Measurements from ENCODE around the gene STAC. TPM values are rescaled to one million over a fixed set of nuclear protein-coding genes. Genes with fewer than 3 reads are reported as not detected.

The STAC gene
- total RNA-seq, 4 donors from 2014 or later = 0.45 to 5.1 (median 0.63) TPM

DNA sequence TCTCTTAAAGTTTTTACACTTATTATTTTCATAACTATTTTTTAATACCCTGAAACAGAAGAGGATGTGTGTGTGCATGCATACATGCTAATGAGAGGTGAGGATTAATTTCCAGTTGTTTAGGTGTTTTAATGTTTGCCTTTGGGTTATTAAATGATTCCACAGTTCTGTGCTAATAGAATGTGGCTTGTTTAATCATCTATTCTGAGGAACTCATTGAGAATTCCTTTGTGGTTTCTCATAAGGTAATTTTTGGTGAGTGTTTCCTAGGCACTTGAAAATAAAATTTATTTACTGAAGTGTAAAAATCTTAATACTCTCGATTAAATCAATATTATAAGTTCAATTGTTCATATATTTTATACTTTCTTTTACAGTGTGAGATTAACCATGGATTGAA, 38.0 kb downstream of the STAC start:
- Histone ChIP-seq H3K27me3 (no peaks in the 10 kb centered on the region), H3K4me3 (no peak overlapping the region), H3K36me3 (no peaks in the 10 kb centered on the region), H3K4me1 (no peaks in the 10 kb centered on the region), H3K9me3 (no peaks in the 10 kb centered on the region), H3K27ac (no peak overlapping the region)
- TF ChIP-seq POLR2AphosphoS5 (IDR thresholded peaks at IDR 0.05) (no peak), POLR2A (IDR thresholded peaks at IDR 0.05) (no peak), EP300 (IDR thresholded peaks at IDR 0.05) (no peak)
- TF ChIP-seq, protein P1, sequence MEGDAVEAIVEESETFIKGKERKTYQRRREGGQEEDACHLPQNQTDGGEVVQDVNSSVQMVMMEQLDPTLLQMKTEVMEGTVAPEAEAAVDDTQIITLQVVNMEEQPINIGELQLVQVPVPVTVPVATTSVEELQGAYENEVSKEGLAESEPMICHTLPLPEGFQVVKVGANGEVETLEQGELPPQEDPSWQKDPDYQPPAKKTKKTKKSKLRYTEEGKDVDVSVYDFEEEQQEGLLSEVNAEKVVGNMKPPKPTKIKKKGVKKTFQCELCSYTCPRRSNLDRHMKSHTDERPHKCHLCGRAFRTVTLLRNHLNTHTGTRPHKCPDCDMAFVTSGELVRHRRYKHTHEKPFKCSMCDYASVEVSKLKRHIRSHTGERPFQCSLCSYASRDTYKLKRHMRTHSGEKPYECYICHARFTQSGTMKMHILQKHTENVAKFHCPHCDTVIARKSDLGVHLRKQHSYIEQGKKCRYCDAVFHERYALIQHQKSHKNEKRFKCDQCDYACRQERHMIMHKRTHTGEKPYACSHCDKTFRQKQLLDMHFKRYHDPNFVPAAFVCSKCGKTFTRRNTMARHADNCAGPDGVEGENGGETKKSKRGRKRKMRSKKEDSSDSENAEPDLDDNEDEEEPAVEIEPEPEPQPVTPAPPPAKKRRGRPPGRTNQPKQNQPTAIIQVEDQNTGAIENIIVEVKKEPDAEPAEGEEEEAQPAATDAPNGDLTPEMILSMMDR (IDR thresholded peaks at IDR 0.05) = no peak
- no peak for DNase-seq (ENCODE audit: low spot score in 2 of 2)
- WGBS = 81% methylated on average over 1 of the region's 1 CpG

DNA sequence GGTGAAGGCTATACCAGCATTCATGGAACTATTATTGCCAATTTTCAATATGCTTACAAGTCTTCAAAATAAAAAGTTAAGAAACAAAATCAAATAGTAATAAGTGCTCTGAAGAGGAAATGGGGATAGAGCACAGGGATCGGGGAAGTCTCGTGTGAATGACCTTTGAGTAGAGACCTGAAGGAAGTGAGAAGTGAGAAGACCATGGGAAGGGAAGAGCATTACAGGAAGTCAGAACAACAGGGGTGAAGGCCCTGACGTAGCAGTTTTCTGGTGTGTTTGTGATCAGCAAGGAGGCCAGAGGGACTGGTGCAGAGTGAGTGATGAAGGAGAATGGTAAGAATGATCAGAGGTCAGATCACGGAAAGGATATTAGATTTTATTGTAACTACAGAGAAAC, 48.1 kb downstream of the STAC start:
- TF ChIP-seq POLR2AphosphoS5 (IDR thresholded peaks at IDR 0.05) (no peak), EP300 (IDR thresholded peaks at IDR 0.05) (no peak), POLR2A (IDR thresholded peaks at IDR 0.05) (no peak)
- TF ChIP-seq, protein P1 (IDR thresholded peaks at IDR 0.05) = no peak
- Histone ChIP-seq H3K4me3 (no peak overlapping the region), H3K4me1 (no peaks in the 10 kb centered on the region), H3K27me3 (no peaks in the 10 kb centered on the region), H3K27ac (no peak overlapping the region), H3K9me3 (no peaks in the 10 kb centered on the region), H3K36me3 (no peaks in the 10 kb centered on the region)
- DNase-seq (ENCODE audit: low spot score in 2 of 2) = no peak
- WGBS = 79% methylated on average over 4 of the region's 4 CpGs

DNA sequence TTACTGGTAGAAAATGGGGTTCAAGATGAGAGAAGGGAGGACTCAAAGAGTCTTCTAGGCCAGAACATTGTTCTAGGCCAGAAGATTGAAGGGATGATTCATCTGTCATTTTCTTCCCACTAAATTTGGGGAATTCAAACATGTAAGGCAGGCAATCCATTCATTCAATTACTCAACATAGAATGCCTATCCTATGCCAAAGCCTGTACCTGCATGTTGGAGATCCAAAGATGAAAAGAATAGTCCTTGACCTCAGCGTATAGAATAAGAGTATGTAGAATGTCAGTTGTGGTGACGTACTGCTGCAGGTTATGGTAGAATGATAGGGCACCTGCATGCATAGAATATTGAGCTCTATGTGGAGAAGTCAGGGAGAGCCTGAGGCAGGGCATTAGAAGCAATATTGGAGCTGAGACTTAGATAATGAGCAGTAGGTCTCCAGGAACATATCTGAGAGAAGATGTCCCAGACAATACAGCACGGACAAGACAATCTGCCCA, 49.7 kb downstream of the STAC start:
- H3K4me3 ChIP-seq = no peak overlapping the region
- no peaks in the 10 kb centered on the region for H3K27me3 ChIP-seq
- no peaks in the 10 kb centered on the region for H3K4me1 ChIP-seq
- TF ChIP-seq EP300 (IDR thresholded peaks at IDR 0.05) (no peak), POLR2A (IDR thresholded peaks at IDR 0.05) (no peak), POLR2AphosphoS5 (IDR thresholded peaks at IDR 0.05) (no peak)
- TF ChIP-seq, protein P1 (IDR thresholded peaks at IDR 0.05) = no peak
- H3K27ac ChIP-seq = no peak overlapping the region
- no peaks in the 10 kb centered on the region for H3K9me3 ChIP-seq
- DNase-seq (ENCODE audit: low spot score in 2 of 2) = no peak
- WGBS = 86% methylated on average over 3 of the region's 3 CpGs
- H3K36me3 ChIP-seq = no peaks in the 10 kb centered on the region

DNA sequence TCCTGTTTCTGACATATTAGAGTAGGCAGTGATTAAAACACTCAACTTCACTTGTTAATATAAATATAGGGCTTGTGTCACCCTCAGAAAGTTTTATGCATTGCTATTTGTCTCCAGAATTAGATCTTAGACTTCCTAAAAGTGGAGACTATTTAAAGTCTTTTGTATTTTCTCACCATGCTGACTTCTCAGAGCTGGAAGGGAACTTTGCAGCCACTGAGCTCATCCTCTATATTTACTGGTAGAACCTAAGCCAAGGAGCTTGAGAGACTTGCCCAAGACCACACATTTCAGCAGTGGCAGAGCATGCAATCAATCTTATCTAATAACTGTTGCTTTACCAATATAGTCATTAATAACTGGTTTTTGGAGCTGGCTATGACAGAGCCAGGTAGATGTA, 53.2 kb downstream of the STAC start:
- TF ChIP-seq EP300 (IDR thresholded peaks at IDR 0.05) = no peak
- TF ChIP-seq, protein P1 (IDR thresholded peaks at IDR 0.05) = no peak
- no peak for TF ChIP-seq POLR2AphosphoS5 (IDR thresholded peaks at IDR 0.05)
- TF ChIP-seq POLR2A (IDR thresholded peaks at IDR 0.05) = no peak
- no peak overlapping the region for H3K27ac ChIP-seq
- H3K4me3 ChIP-seq = no peak overlapping the region
- H3K4me1 ChIP-seq = no peaks in the 10 kb centered on the region
- no peaks in the 10 kb centered on the region for H3K27me3 ChIP-seq
- no peak for DNase-seq (ENCODE audit: low spot score in 2 of 2)
- no peaks in the 10 kb centered on the region for H3K36me3 ChIP-seq
- no peaks in the 10 kb centered on the region for H3K9me3 ChIP-seq

DNA sequence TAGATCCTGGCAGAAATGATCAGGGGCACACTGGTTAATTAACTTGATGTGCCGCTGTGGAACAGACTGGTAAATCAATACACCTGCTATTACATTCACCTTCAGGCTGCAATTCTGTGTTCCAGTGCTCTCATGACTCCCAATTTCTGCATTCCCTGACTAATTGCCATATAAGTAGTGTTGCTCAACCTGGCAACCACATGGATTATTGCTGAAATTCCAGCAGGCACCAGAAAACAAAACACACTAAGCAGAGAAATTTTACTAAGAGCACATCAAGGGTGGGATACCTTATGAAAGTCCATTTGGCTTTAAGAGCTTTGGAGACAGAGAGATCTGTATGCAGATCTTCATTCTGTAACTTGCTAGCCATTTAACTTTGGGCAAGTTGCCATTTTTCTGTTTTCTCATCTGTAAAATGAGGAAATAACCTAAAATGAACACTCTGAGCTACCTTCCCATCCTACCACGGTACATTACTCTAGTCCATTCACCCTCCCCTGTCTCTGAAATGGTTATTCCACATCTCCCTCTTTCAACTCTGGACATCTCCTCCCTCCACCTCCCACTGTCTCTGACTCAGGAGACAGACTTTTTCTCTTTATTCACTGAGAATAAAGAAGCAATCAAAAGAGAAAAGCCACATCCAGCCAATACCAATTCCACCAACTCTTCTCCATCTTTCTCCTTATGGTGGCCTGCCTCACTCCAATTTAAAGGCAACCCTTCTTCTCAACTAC, 54.6 kb downstream of the STAC start:
- no peaks in the 10 kb centered on the region for H3K27me3 ChIP-seq
- no peaks in the 10 kb centered on the region for H3K36me3 ChIP-seq
- 69% methylated on average over 2 of the region's 2 CpGs for WGBS
- no peak overlapping the region for H3K4me3 ChIP-seq
- TF ChIP-seq POLR2AphosphoS5 (IDR thresholded peaks at IDR 0.05) (no peak), POLR2A (IDR thresholded peaks at IDR 0.05) (no peak), EP300 (IDR thresholded peaks at IDR 0.05) (no peak)
- TF ChIP-seq, protein P1 (IDR thresholded peaks at IDR 0.05) = no peak
- no peaks in the 10 kb centered on the region for H3K9me3 ChIP-seq
- no peak overlapping the region for H3K27ac ChIP-seq
- no peaks in the 10 kb centered on the region for H3K4me1 ChIP-seq
- no peak for DNase-seq (ENCODE audit: low spot score in 2 of 2)

Measured in suprapubic skin (tissue), 4 donors.